H1 (cell line): ENCODE measurements around the gene MCC. TPM values are rescaled to one million over a fixed set of nuclear protein-coding genes. Genes with fewer than 3 reads are reported as not detected.

Experiments used
- CTCF ChIA-PET: fragments of 300-600 bp; sonication (Branson Sonifier 250); formaldehyde crosslinking; loops from one replicate; lab custom pipeline; 2021; ENCODE audit not compliant: partially characterized antibody; lab: Charles Lee
- POLR2A ChIA-PET: fragments of 300-600 bp; sonication (Branson Sonifier 250); formaldehyde crosslinking; loops from one replicate; lab custom pipeline; 2021; ENCODE audit warnings: inconsistent platforms; ENCODE audit not compliant: partially characterized antibody; lab: Charles Lee
- DNase-seq, 2 experiments: peaks; one replicate each; pipeline versions ENCODE4 v3.0.0 to v3.0.0-alpha.2; 2010 to 2022; ENCODE audit warnings: low spot score in 2 of 2, low read depth in 1 of 2, mixed read lengths in 1 of 2
- FAIRE-seq: peaks from 2 replicates; lab custom pipeline; 2011; peaks lifted over from hg19 to GRCh38; lab: Jason Lieb, UNC
- H2AFZ ChIP-seq: 2 replicates; pipeline ENCODE4 v1.8.1; 2012; ENCODE audit warnings: low read length, inconsistent platforms
- H2AK5ac ChIP-seq: 2 replicates; pipeline ENCODE4 v1.6.1; 2013; ENCODE audit warnings: low read depth, low read length
- H2BK120ac ChIP-seq: replicated peaks from 2 replicates; pipeline ENCODE3; 2013; ENCODE audit warnings: low read depth, low read length, inconsistent platforms
- H2BK12ac ChIP-seq: 2 replicates; pipeline ENCODE4 v1.6.1; 2013; ENCODE audit warnings: low read depth, low read length
- H2BK15ac ChIP-seq: 2 replicates; pipeline ENCODE4 v1.6.1; 2013; ENCODE audit warnings: low read length
- H2BK20ac ChIP-seq: 2 replicates; pipeline ENCODE4 v1.6.1; 2013; ENCODE audit warnings: low read length
- H2BK5ac ChIP-seq: 2 replicates; pipeline ENCODE4 v1.6.1; 2013; ENCODE audit warnings: low read depth, low read length
- H3K14ac ChIP-seq: 2 replicates; pipeline ENCODE4 v1.6.1; 2013; ENCODE audit warnings: inconsistent platforms; ENCODE audit not compliant: insufficient read length
- H3K18ac ChIP-seq: 2 replicates; pipeline ENCODE4 v1.6.1; 2013; ENCODE audit warnings: low read length; ENCODE audit errors: extremely low read depth
- H3K23ac ChIP-seq: 2 replicates; pipeline ENCODE4 v1.6.1; 2013; ENCODE audit warnings: inconsistent platforms; ENCODE audit not compliant: insufficient read length
- H3K23me2 ChIP-seq: 2 replicates; pipeline ENCODE4 v1.6.1; 2013; ENCODE audit warnings: low read depth, low read length
- H3K27ac ChIP-seq: 2 replicates; pipeline ENCODE4 v1.6.1; 2011; ENCODE audit warnings: low read depth, low read length, inconsistent platforms
- H3K27me3 ChIP-seq, 4 experiments: replicated peaks in 1 of 4; 1 replicate in 1 of 4; 2 replicates in 3 of 4; pipeline versions ENCODE4 v1.6.1 to v1.8.1; 2011 to 2013; ENCODE audit warnings: low read length in 3 of 4, mild to moderate bottlenecking in 3 of 4, inconsistent platforms in 2 of 4, mixed read lengths in 2 of 4, moderate library complexity in 1 of 4; ENCODE audit not compliant: control insufficient read depth in 3 of 4, insufficient read depth in 3 of 4; ENCODE audit errors: extremely low read depth in 1 of 4
- H3K36me3 ChIP-seq, 4 experiments: 2 replicates each; pipeline versions ENCODE4 v1.6.1 to v1.8.1; 2011 to 2013; ENCODE audit warnings: mild to moderate bottlenecking in 4 of 4, low read length in 3 of 4, moderate library complexity in 2 of 4, control low read depth in 1 of 4, inconsistent platforms in 1 of 4; ENCODE audit not compliant: insufficient read depth in 4 of 4, control insufficient read depth in 2 of 4
- H3K4ac ChIP-seq: replicated peaks from 2 replicates; pipeline ENCODE3; 2013; ENCODE audit warnings: low read length, low read depth, mixed read lengths, inconsistent platforms; ENCODE audit not compliant: insufficient read length
- H3K4me1 ChIP-seq, 4 experiments: replicated peaks in 1 of 4; 1 replicate in 1 of 4; 2 replicates in 3 of 4; pipeline versions ENCODE4 v1.6.1 to v1.8.1; 2011 to 2013; ENCODE audit warnings: low read length in 3 of 4, inconsistent platforms in 2 of 4, mixed read lengths in 1 of 4; ENCODE audit not compliant: insufficient read depth in 4 of 4, control insufficient read depth in 3 of 4
- H3K4me2 ChIP-seq, 2 experiments: 2 replicates each; pipeline versions ENCODE4 v1.6.1 to v1.8.1; 2011 to 2013; ENCODE audit warnings: low read depth in 2 of 2, low read length in 2 of 2, control low read depth in 1 of 2, inconsistent platforms in 1 of 2, mild to moderate bottlenecking in 1 of 2; ENCODE audit not compliant: insufficient read depth in 1 of 2
- H3K4me3 ChIP-seq, 4 experiments: fragments of 200-600, 300-600 bp in 1 of 4; sonication (generic), shearing (Covaris generic), sonication (Bioruptor Twin) in 1 of 4; 2 replicates each; pipeline versions ENCODE4 v1.5.1 to v1.8.1; 2011 to 2016; ENCODE audit warnings: low read length in 4 of 4, low read depth in 3 of 4, control low read depth in 2 of 4, inconsistent platforms in 2 of 4, mild to moderate bottlenecking in 2 of 4, mixed read lengths in 1 of 4, moderate library complexity in 1 of 4; ENCODE audit not compliant: insufficient read depth in 2 of 4; ENCODE audit errors: extremely low read depth in 1 of 4
- H3K56ac ChIP-seq: replicated peaks from 2 replicates; pipeline ENCODE3; 2013; ENCODE audit warnings: low read depth, mild to moderate bottlenecking, mixed read lengths, low read length, inconsistent platforms; ENCODE audit not compliant: insufficient read length
- H3K79me1 ChIP-seq: 2 replicates; pipeline ENCODE4 v1.6.1; 2013; ENCODE audit warnings: low read depth, low read length, control low read depth
- H3K79me2 ChIP-seq, 2 experiments: 2 replicates each; pipeline versions ENCODE4 v1.6.1 to v1.8.1; 2012 to 2013; ENCODE audit warnings: low read length in 2 of 2, mild to moderate bottlenecking in 2 of 2, inconsistent platforms in 1 of 2; ENCODE audit not compliant: insufficient read depth in 2 of 2, control insufficient read depth in 1 of 2
- H3K9ac ChIP-seq, 4 experiments: replicated peaks in 1 of 4; 1 replicate in 1 of 4; 2 replicates in 3 of 4; pipeline versions ENCODE4 v1.6.1 to v1.8.1; 2011 to 2013; ENCODE audit warnings: low read depth in 3 of 4, low read length in 3 of 4, control low read depth in 2 of 4, mild to moderate bottlenecking in 2 of 4, moderate library complexity in 2 of 4, inconsistent platforms in 1 of 4; ENCODE audit errors: extremely low read depth in 1 of 4
- H3K9me3 ChIP-seq, 2 experiments: 2 replicates each; pipeline versions ENCODE4 v1.6.1 to v1.8.1; 2012 to 2013; ENCODE audit warnings: mild to moderate bottlenecking in 2 of 2, moderate library complexity in 2 of 2, control low read depth in 1 of 2, inconsistent platforms in 1 of 2, low read depth in 1 of 2, low read length in 1 of 2, mixed read lengths in 1 of 2; ENCODE audit not compliant: insufficient read depth in 2 of 2
- H4K20me1 ChIP-seq, 2 experiments: replicated peaks in 1 of 2; 2 replicates each; pipeline versions ENCODE3 to v1.8.1; 2011 to 2013; ENCODE audit warnings: inconsistent platforms in 2 of 2, low read length in 2 of 2, mild to moderate bottlenecking in 1 of 2; ENCODE audit not compliant: insufficient read depth in 2 of 2, control insufficient read depth in 1 of 2
- H4K5ac ChIP-seq: 2 replicates; pipeline ENCODE4 v1.6.1; 2013; ENCODE audit warnings: low read length, low read depth, mixed read lengths, inconsistent platforms; ENCODE audit not compliant: insufficient read length
- H4K8ac ChIP-seq: 2 replicates; pipeline ENCODE4 v1.8.0; 2013; ENCODE audit warnings: mild to moderate bottlenecking, moderate library complexity, low read length, inconsistent platforms; ENCODE audit not compliant: insufficient read depth; ENCODE audit errors: extremely low read depth
- H4K91ac ChIP-seq: replicated peaks from 2 replicates; pipeline ENCODE3; 2013; ENCODE audit warnings: low read length, mixed read lengths, inconsistent platforms; ENCODE audit not compliant: insufficient read length
- BCL11A ChIP-seq, 2 experiments: IDR thresholded peaks; one replicate each; pipeline ENCODE4 v1.6.1; 2011; ENCODE audit warnings: low read depth in 2 of 2, low read length in 2 of 2, mild to moderate bottlenecking in 2 of 2
- GABPA ChIP-seq: IDR thresholded peaks from 2 replicates; pipeline ENCODE4 v1.6.1; 2011; ENCODE audit warnings: mild to moderate bottlenecking, low read length, moderate library complexity, borderline replicate concordance; ENCODE audit not compliant: insufficient read depth
- MAFK ChIP-seq: IDR thresholded peaks from 2 replicates; pipeline ENCODE4 v1.6.1; 2012; ENCODE audit warnings: low read depth, mild to moderate bottlenecking, improper control_type of control experiment, low read length
- NANOG ChIP-seq: IDR thresholded peaks from 2 replicates; pipeline ENCODE4 v1.6.1; 2011; ENCODE audit warnings: low read length, low read depth, mild to moderate bottlenecking, inconsistent platforms; ENCODE audit not compliant: insufficient read depth, poor library complexity, severe bottlenecking
- SP1 ChIP-seq: IDR thresholded peaks from 2 replicates; pipeline ENCODE4 v1.6.1; 2011; ENCODE audit warnings: low read depth, low read length
- SRF ChIP-seq: IDR thresholded peaks from 2 replicates; pipeline ENCODE4 v1.6.1; 2011; ENCODE audit warnings: mild to moderate bottlenecking, low read depth, low read length, moderate library complexity
- TAF7 ChIP-seq: optimal IDR thresholded peaks from 2 replicates; pipeline ENCODE3; 2011; ENCODE audit warnings: low read depth, mild to moderate bottlenecking, inconsistent platforms, low read length, moderate library complexity, borderline replicate concordance
- ZNF274 ChIP-seq: IDR thresholded peaks from 2 replicates; pipeline ENCODE4 v1.7.0; 2012; ENCODE audit warnings: low read length, borderline replicate concordance; ENCODE audit errors: extremely low read depth
- WGBS, 2 experiments: shearing (Covaris generic) in 1 of 2; methylation state at CpG; one replicate each; pipeline versions ENCODE4 v1.1.6 to v1.1.7; 2013 to 2015; ENCODE audit warnings: low lambda C conversion rate in 2 of 2, mixed read lengths in 2 of 2, inconsistent platforms in 1 of 2, low coverage in 1 of 2, missing lambda C conversion rate in 1 of 2; ENCODE audit not compliant: insufficient replicate concordance in 2 of 2, insufficient coverage in 1 of 2, insufficient read length in 1 of 2; ENCODE audit errors: extremely low coverage in 1 of 2, missing lambda C conversion rate in 1 of 2; 5-methylcytosine and 5-hydroxymethylcytosine counted together
- polyA plus RNA-seq, 7 experiments: library from polyadenylated mRNA; depleted of rRNA in 3 of 7; stranded (reverse) in 5 of 7; unstranded in 2 of 7; fragments of >200 nt in 5 of 7; fragments of 200-250 nt in 2 of 7; gene quantifications; 1 replicate in 5 of 7; 2 replicates in 1 of 7; 4 replicates in 1 of 7; pipeline versions ENCODE4 v1.2.1 to v1.2.3, GENCODE V29; 2011 to 2013; ENCODE audit warnings: missing spikeins in 2 of 7, mixed read lengths in 2 of 7
- total RNA-seq: library from RNA; stranded (reverse); fragmentation: NEBNext Ultra II Directional; extraction: Animal tissue kit (Norgen Biotek cat#: 25700); gene quantifications from 2 replicates; pipeline ENCODE4 v1.2.1, GENCODE V29; 2021

Gene MCC
- total and polyA plus RNA-seq, 2 of the 8 experiments (the other 6 are each of a cell fraction or from before 2014, with no cell fraction given): 2.6 to 18.3 TPM

DNA sequence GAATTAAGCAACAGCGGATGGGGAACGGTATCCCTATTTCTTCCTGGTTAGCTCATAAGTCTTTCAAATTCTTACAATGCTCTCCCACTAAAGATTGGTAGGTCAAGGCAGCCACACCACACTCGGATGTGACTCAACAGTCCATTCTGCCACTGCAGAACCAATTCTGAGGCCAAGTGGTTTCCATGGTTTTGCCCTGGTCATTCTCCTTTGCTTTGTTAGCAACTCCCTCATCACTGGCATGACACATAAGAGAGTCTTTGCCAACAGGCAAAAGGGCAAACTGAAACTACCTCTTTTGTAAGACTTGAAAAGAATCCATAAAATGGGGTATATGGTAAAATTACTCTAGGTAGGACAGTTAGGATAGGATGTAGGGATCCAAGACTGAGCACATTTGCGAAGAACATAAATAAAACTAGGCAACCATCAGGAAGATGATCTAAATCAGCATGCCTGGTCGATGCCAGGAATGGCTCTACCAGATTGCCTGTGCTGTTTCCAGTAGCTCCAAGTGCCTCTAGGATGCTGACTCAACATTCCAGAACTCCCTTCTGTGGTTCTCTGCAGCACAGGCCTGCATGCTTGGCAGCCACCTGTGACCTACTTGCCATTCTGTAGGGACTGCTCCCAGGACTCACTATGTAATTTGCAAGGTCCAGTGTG, 406.2 kb downstream of the MCC start:
- Histone ChIP-seq H3K4ac (no peak overlapping the region), H3K4me1 (peaks cover 0 to 7% (median 0%) of the 10 kb centered on the region in 4 experiments; a peak in 1 of 7 replicates), H2BK5ac (no peak overlapping the region), H3K27ac (no peak overlapping the region), H3K9ac (no peak overlapping the region), H3K18ac (no peak overlapping the region), H3K9me3 (no peaks in the 10 kb centered on the region), H3K36me3 (peaks cover 0 to 4% (median 1%) of the 10 kb centered on the region in 4 experiments; a peak in 4 of 8 replicates), H3K27me3 (no peaks in the 10 kb centered on the region; a peak in 1 of 7 replicates), H3K79me2 (no peaks in the 10 kb centered on the region), H4K91ac (no peak overlapping the region), H2BK120ac (no peak overlapping the region), H2BK20ac (no peak overlapping the region), H3K56ac (no peak overlapping the region), H2AK5ac (no peak overlapping the region), H3K14ac (no peak overlapping the region), H3K4me2 (no peak overlapping the region), H4K5ac (no peak overlapping the region), H2BK12ac (no peak overlapping the region), H4K20me1 (peaks cover 0 to 4% of the 10 kb centered on the region in 2 experiments), H3K4me3 (no peak overlapping the region), H3K23me2 (no peaks in the 10 kb centered on the region), H2AFZ (no peak overlapping the region), H3K23ac (no peak overlapping the region), H2BK15ac (no peak overlapping the region), H3K79me1 (no peaks in the 10 kb centered on the region), H4K8ac (no peak overlapping the region)
- WGBS, 2 experiments: 96% methylated on average over 5 of the region's 5 CpGs; no CpG with 5 or more reads in 1 of the 2 experiments
- CTCF ChIA-PET: interaction anchor here (1.1 to 2.0 kb wide), 5 partner anchors 8 to 524 kb away, joined by 3 to 12 read pairs (median 5); no protein-coding TSS in a partner anchor
- POLR2A ChIA-PET: no interaction called here
- DNase-seq: no peak
- no peak for FAIRE-seq
- no peak for TF ChIP-seq NANOG
- no peak for TF ChIP-seq SRF
- no peak for TF ChIP-seq TAF7
- TF ChIP-seq SP1: no peak
- no peak for TF ChIP-seq GABPA
- no peak for TF ChIP-seq ZNF274
- TF ChIP-seq BCL11A (IDR thresholded peaks at IDR 0.05; ENCODE audit: low read depth in 2 of 2, low read length in 2 of 2): no peak
- no peak for TF ChIP-seq MAFK
